ENCODE measurements around the gene IGF2BP3.
"Not testable (repeated sequence)": the region's sequence is repeated elsewhere in the genome, so short reads cannot be mapped to it uniquely, and the experiment has no call there.

The IGF2BP3 gene

DNA sequence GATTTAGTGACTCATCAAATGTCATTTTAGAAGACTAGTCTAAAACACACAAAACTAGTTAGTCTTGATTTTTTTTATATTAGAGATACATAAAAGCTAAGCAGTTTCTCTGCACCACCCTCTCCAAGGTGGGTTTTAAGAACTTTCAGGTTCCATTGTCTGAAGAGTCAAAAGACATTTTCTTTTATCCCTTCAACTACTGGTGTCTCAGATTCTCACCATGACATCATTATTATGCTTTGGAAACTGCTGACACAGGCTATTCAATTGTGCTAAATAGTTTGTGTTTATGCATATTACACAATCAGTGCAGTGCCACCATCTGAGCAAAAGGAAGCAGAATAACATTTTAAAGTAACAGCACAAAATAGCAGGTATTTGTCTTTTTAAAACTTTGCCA lies 52.2 kb downstream of the IGF2BP3 start:
- Mint-ChIP-seq H3K36me3 (no peaks in the 10 kb centered on the region), H3K9me3 (no peaks in the 10 kb centered on the region), H3K4me1 (peaks cover 15% of the 10 kb centered on the region), H3K4me3 (no peak overlapping the region), H3K27me3 (no peaks in the 10 kb centered on the region), H3K27ac (no peak overlapping the region)

DNA sequence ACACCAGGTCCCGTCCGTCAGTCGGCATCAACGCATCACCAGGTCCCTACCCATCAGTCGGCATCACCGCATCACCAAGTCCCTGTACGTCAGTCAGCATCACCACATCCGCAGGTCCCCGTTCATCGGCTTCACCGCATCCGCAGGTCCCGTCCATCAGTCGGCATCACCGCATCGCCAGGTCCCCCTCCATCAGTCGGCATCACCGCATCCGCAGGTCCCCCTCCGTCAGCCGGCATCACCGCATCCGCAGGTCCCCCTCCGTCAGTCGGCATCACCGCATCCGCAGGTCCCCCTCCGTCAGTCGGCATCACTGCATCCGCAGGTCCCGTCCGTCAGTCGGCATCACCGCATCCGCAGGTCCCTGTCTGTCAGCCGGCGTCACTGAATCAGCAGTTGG lies 55.1 kb downstream of the IGF2BP3 start:
- no peak overlapping the region for H3K27ac Mint-ChIP-seq

DNA sequence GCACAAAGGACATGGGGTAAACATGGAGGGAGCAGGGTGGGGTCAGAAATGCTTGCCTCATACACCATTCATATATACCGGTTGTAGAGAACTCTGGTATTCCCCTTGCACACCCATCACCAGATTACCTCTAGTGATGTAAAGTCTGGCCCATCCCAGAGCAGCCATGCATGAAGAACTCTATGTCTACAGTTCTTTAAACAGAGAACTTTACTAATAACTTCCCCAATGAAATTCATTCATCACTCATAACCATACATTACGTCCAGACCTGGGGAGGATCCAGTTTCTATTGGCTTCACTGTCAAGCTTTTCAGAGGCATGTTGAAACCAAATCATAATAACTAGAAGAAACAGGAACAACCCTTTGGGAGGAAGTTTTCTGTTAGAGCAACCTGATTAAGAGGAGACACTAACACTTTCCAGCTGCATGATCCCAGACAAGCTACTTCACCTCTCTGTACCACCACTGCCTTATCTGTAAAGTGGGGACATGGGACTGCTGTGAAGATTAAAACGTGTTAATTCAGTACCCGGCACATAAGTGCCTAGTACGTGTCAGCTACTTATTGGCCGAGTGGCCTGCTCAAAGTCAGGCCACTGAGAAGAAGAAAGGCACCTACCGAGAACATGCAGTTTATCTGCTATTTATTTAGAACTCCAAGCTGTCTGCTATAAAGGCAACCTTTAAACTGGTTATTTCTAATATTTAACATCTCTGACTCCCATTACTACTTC lies 59.7 kb downstream of the IGF2BP3 start:
- no peaks in the 10 kb centered on the region for H3K36me3 Mint-ChIP-seq
- no peak overlapping the region for H3K4me3 Mint-ChIP-seq
- peaks cover 3% of the 10 kb centered on the region for H3K4me1 Mint-ChIP-seq
- H3K9me3 Mint-ChIP-seq = no peaks in the 10 kb centered on the region
- H3K27ac Mint-ChIP-seq = no peak overlapping the region
- H3K27me3 Mint-ChIP-seq = no peaks in the 10 kb centered on the region

More for the DNA sequence above, 55.1 kb downstream of the IGF2BP3 start:
- no peak overlapping the region for H3K4me3 Mint-ChIP-seq
- no peaks in the 10 kb centered on the region for H3K27me3 Mint-ChIP-seq
- H3K9me3 Mint-ChIP-seq = no peaks in the 10 kb centered on the region
- no peaks in the 10 kb centered on the region for H3K36me3 Mint-ChIP-seq
- peaks cover 10% of the 10 kb centered on the region for H3K4me1 Mint-ChIP-seq

DNA sequence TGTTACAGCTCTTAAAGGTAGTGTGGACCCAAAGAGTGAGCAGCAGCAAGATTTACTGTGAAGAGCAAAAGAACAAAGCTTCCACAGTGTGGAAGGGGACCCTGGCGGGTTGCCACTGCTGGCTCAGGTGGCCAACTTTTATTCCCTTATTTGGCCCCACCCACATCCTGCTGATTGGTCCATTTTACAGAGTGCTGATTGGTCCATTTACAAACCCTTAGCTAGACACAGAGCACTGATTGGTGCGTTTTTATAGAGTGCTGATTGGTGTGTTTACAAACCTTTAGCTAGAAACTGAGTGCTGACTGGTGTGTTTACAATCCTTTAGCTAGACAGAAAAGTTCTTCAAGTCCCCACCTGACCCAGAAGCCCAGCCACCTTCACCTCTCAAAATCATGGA lies 63.7 kb downstream of the IGF2BP3 start:
- peak overlapping the region; percentile 30 for H3K27ac Mint-ChIP-seq
- H3K9me3 Mint-ChIP-seq, H3K27me3 Mint-ChIP-seq, H3K4me3 Mint-ChIP-seq, H3K36me3 Mint-ChIP-seq: not testable (repeated sequence)
- peaks cover 22% of the 10 kb centered on the region for H3K4me1 Mint-ChIP-seq

DNA sequence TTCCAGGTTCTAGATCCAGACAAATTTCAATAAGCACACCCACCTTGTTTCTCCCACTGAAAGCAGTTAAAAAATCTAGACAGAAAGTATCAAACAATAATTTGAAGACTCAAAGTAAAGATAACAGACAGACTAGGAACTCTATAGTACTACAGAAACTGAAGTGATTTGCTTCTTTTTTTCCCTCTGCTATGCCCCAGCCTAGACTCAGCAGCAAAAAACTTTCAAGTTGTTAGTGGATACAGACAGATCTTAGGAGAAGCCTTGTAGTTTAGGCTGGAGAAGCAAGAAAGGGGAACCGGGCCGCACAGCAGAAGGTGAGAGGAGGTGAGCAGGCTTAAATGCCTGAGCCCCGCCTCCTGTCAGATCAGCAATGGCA lies 65.1 kb downstream of the IGF2BP3 start:
- H3K36me3 Mint-ChIP-seq = no peaks in the 10 kb centered on the region
- peaks cover 25% of the 10 kb centered on the region for H3K4me1 Mint-ChIP-seq
- H3K27ac Mint-ChIP-seq = peak overlapping the region; percentile 88
- peak overlapping the region; percentile 8 for H3K4me3 Mint-ChIP-seq
- H3K27me3 Mint-ChIP-seq = no peaks in the 10 kb centered on the region
- H3K9me3 Mint-ChIP-seq = no peaks in the 10 kb centered on the region

DNA sequence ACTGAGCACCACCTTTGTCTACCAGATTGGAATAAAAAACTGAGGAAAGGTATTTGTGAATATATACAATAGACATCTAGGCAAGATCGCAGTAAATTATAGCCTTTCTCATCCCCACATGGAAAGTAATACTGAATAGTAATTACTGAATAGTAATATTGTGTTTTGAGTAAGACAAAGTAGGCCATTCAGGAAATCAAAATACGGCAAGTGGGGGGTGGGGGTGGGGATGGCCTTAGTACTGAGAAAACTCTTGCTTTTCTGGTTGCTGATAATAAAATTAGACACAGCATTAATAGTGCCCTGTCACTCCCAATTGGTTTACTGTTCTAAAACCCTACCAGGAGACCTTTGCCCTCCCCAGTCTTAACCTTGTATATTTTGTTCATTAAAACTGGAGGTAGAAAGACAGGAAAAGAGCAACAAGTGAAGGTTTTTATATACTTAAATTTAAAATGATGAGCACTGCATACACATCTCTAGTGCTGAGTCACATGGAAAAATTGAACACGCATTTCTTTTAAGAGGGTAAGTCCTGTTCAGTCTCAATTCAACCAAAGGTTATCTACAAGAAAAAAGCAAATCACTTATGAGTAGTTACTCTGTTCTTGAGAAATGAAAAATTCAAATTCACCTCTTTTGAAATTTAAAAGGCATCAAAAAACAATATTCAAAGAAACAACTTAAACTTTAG lies 65.6 kb downstream of the IGF2BP3 start:
- Mint-ChIP-seq H3K36me3 (no peaks in the 10 kb centered on the region), H3K9me3 (no peaks in the 10 kb centered on the region), H3K27me3 (no peaks in the 10 kb centered on the region), H3K4me3 (peak overlapping the region; percentile 68), H3K4me1 (peaks cover 25% of the 10 kb centered on the region), H3K27ac (peak overlapping the region; percentile 88)

DNA sequence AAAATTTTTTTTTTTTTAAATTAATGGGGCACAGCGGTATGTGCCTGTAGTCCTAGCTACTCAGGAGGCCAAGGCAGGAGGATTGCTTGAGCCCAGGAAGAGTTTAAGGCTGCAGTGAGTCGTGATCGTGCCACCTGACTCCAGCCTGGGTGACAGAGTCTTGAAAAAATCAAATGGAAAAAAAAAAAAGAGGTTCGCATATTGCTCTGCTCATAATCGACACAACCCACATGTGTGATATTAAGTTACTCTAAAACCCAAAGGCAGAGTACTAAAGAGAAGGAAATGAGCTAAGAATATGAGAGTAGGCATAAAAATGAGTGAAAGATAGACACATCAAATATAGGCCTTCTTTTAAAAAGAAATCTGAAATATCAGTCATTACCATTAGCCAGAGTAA lies 66.3 kb downstream of the IGF2BP3 start:
- H3K4me3 Mint-ChIP-seq = peak overlapping the region; percentile 68
- H3K36me3 Mint-ChIP-seq = no peaks in the 10 kb centered on the region
- H3K9me3 Mint-ChIP-seq = no peaks in the 10 kb centered on the region
- peak overlapping the region; percentile 88 for H3K27ac Mint-ChIP-seq
- H3K27me3 Mint-ChIP-seq = no peaks in the 10 kb centered on the region
- H3K4me1 Mint-ChIP-seq = peaks cover 25% of the 10 kb centered on the region

DNA sequence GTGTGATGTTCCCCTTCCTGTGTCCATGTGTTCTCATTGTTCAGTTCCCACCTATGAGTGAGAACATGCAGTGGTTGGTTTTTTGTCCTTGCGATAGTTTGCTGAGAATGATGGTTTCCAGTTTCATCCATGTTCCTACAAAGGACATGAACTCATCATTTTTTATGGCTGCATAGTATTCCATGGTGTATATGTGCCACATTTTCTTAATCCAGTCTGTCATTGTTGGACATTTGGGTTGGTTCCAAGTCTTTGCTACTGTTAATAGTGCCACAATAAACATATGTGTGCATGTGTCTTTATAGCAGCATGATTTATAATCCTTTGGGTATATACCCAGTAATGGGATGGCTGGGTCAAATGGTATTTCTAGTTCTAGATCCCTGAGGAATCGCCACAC lies 72.2 kb downstream of the IGF2BP3 start:
- not testable (repeated sequence) for H3K9me3 Mint-ChIP-seq, H3K27me3 Mint-ChIP-seq, H3K4me3 Mint-ChIP-seq, H3K36me3 Mint-ChIP-seq, H3K27ac Mint-ChIP-seq, H3K4me1 Mint-ChIP-seq

DNA sequence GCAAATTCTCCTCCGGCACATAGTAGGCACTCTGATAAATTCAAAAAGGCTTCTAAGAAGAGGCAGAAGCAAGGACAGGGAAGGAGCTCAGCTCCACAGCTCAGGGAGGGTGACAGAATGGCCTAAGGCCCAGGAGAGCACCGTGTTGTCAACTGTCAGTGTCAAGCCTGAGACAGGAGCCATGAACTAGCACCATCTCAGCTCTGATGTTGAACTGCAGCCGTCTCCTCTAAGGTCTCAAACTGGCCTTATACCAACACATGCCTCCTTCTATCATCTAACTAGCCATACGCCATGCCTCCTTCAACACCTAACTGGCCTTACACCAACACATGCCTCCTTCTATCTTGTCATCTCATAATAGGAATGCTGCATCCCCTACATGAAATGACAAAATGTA lies 73.0 kb downstream of the IGF2BP3 start:
- no peaks in the 10 kb centered on the region for H3K36me3 Mint-ChIP-seq
- H3K27ac Mint-ChIP-seq = no peak overlapping the region

DNA sequence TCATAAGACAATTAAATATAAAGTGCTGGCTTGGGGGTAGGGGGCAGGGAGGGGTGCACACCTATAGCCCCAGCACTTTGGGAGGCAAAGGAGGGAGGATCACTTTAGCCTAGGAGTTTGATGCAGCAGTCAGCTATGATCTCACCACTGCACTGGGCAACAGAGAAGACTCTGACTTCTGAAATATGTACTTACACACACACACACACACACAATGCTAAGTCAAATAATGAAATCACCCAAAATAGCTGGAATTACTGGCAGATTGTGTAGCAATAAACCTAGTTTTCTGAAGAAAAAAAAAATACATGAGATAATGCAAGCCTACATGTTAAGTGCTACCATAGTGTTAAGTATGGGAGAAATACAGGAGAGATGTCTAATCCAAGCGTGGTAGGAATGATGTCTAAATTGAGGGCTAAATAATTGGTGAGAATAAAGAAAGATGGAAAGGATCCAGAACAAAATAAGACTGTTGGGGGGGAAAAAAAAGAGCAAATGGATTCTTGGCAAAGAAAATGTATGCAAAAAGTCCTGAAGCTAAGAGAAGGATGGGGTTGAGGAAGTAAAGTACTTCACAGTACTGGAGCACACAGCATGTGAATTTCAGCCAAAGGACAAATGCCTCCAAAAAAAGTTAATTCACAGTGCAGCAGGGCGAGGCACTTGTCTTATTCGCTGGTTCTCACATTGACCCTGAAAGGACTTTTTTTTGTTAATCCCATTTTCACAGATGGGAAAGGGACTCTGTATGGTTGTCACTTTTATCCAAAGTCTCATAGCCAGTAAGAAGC lies 73.9 kb downstream of the IGF2BP3 start:
- Mint-ChIP-seq H3K36me3 (no peaks in the 10 kb centered on the region), H3K27me3 (no peaks in the 10 kb centered on the region), H3K9me3 (no peaks in the 10 kb centered on the region), H3K4me3 (no peak overlapping the region), H3K4me1 (peaks cover 8% of the 10 kb centered on the region), H3K27ac (no peak overlapping the region)

More for the DNA sequence above, 73.0 kb downstream of the IGF2BP3 start:
- H3K27me3 Mint-ChIP-seq = no peaks in the 10 kb centered on the region
- no peaks in the 10 kb centered on the region for H3K9me3 Mint-ChIP-seq
- no peak overlapping the region for H3K4me3 Mint-ChIP-seq
- H3K4me1 Mint-ChIP-seq = peaks cover 3% of the 10 kb centered on the region

DNA sequence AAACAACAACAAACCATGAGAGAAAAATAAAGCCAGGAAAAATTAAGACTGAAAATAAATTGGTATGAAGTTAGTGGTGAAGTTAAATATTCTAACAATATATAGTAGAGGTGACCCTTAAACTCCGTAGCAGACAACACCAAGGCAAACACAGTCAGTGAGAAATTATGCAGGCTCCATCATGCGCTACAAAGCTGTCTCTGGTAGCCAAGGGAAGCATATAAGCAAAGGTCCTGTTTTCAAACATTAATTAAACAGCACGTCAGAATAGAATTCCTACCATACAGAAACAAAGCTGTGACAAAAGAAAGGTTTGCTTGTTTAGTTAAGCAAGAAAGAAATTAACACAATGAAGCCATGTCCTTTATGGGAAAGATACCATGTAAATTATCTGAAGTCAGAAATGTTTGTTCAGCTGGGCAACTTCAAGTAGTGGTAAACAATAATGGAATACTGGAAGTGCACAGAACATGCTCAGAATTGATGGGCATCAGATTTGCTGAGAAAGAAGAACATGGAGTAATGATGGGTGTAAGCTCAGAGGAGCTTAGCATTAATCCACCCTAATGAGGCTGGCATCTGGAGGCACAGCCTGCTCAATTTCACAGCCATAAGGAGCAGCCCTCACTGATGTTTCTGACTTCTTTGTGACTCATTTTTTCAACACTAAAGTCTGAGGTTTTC lies 75.7 kb downstream of the IGF2BP3 start:
- Mint-ChIP-seq H3K27ac (no peak overlapping the region), H3K9me3 (no peaks in the 10 kb centered on the region), H3K36me3 (no peaks in the 10 kb centered on the region), H3K4me3 (no peak overlapping the region), H3K27me3 (no peaks in the 10 kb centered on the region), H3K4me1 (peaks cover 8% of the 10 kb centered on the region)

DNA sequence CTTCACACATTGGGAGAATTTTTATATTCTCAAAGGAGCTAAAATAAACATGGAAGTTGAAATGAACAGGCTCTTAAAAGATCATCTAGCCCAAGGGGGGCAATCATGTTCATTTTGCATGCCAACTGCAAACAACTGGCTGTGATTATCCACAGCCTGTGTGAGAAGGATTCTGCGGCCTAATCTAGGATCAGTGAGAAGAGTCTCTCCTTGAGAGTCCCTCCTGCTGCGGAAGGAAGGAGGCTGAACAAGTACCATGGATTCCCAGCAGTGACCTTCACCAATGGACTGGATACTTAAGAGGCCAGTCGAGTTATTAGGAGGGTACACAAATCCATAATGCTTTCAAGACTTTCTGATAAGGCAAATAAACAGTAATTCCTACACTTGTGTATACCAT lies 76.7 kb downstream of the IGF2BP3 start:
- Mint-ChIP-seq H3K27me3 (no peaks in the 10 kb centered on the region), H3K36me3 (no peaks in the 10 kb centered on the region), H3K9me3 (no peaks in the 10 kb centered on the region), H3K4me3 (no peak overlapping the region), H3K27ac (no peak overlapping the region), H3K4me1 (peaks cover 8% of the 10 kb centered on the region)

DNA sequence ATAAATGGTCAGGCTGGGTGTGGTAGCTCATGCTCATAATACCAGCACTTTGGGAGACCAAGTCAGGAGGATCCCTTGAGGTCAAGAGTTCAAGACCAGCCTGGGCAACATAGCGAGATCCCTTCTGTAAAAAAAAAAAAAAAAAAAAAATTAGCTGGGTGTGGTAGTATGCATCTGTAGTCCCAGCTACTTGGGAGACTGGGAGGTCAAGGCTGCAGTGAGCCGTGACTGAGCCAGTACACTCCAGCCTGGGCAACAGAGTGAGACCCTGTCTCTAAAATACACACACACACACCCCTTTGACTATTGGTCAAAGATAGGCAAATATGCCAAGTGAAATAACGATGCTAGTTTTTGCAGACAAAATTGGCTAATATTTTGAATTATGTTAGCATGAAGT lies 80.6 kb downstream of the IGF2BP3 start:
- H3K4me1 Mint-ChIP-seq = peaks cover 8% of the 10 kb centered on the region
- no peaks in the 10 kb centered on the region for H3K36me3 Mint-ChIP-seq
- no peak overlapping the region for H3K4me3 Mint-ChIP-seq
- H3K27me3 Mint-ChIP-seq = no peaks in the 10 kb centered on the region
- H3K9me3 Mint-ChIP-seq = no peaks in the 10 kb centered on the region
- no peak overlapping the region for H3K27ac Mint-ChIP-seq

DNA sequence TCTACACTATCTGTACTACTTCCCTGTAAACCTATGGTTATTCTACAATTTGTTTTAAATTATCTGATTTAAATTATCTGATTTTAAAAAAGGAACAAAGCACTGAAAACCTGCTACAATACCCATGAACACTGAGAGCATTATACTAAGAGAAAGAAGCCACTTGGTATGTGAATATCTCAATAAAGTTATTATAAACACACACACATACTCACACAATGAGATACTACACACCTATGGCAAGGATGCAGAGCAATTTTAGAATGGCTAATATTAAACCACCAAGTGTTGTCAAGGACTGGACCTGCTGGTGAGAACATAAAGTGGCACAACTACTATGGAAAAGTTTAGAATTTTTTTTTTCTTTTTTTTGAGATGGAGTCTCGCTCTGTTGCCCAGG lies 82.7 kb downstream of the IGF2BP3 start:
- Mint-ChIP-seq H3K27ac (no peak overlapping the region), H3K9me3 (no peaks in the 10 kb centered on the region), H3K4me1 (peaks cover 8% of the 10 kb centered on the region), H3K4me3 (no peak overlapping the region), H3K27me3 (no peaks in the 10 kb centered on the region), H3K36me3 (no peaks in the 10 kb centered on the region)

DNA sequence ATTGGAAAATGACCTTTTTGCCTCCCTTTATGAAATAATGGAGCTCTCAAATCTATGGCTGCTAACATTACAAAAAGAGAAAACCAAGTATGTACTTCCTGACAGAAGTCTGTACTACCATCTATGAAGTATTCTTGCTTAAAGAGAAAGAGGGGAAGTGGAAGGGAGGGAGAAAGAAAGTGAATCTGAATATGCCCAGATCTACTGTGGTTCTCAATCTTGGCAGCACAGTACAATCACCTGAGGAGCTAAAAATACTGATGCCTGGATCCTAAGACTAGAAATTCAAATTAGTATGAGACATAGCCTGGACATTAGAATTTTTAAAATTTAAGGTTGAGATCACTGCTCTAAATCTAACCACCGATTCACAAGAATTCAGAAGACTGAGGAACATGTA lies 85.2 kb downstream of the IGF2BP3 start:
- Mint-ChIP-seq H3K9me3 (no peaks in the 10 kb centered on the region), H3K36me3 (no peaks in the 10 kb centered on the region)

More for the DNA sequence above, 85.2 kb downstream of the IGF2BP3 start:
- Mint-ChIP-seq H3K27ac (no peak overlapping the region), H3K4me1 (peaks cover 6% of the 10 kb centered on the region), H3K4me3 (no peak overlapping the region), H3K27me3 (no peaks in the 10 kb centered on the region)
